GM18951 (cell line): ENCODE data around the gene ZNF467.

Experiments
- POLR2A ChIP-seq: IDR thresholded peaks from 4 replicates; pipeline ENCODE4 v1.6.1; 2011; ENCODE audit warnings: mild to moderate bottlenecking; ENCODE audit not compliant: insufficient read length, insufficient read depth; ENCODE audit errors: extremely low read depth
- in situ Hi-C: fragments of 300-500 bp; cut with MboI; formaldehyde crosslinking; loops from one replicate; pipeline ENCODE4 v1.12.0; 2022; ENCODE audit warnings: low sequenced_read_pairs, mixed read lengths, inconsistent platforms; ENCODE audit not compliant: unreplicated experiment

Gene ZNF467

GRCh38 chr7:149815121-149815520 lies 41.7 kb upstream of the ZNF467 start:
- no peak for TF ChIP-seq POLR2A
- in situ Hi-C loops, result no loop called here

GRCh38 chr7:149814494-149814893 lies 41.1 kb upstream of the ZNF467 start:
- in situ Hi-C loops, result no loop called here
- TF ChIP-seq POLR2A, result no peak

- in situ Hi-C loops, result no loop called here
- no peak for TF ChIP-seq POLR2A
Measured at GRCh38 chr7:149813254-149814035, 40.1 kb upstream of the ZNF467 start.

- in situ Hi-C loops, result no loop called here
Measured at GRCh38 chr7:149811831-149812490, 38.6 kb upstream of the ZNF467 start.

GRCh38 chr7:149811221-149811620 lies 37.8 kb upstream of the ZNF467 start:
- no peak for TF ChIP-seq POLR2A
- in situ Hi-C loops, result no loop called here

More at GRCh38 chr7:149811831-149812490, 38.6 kb upstream of the ZNF467 start:
- no peak for TF ChIP-seq POLR2A

GRCh38 chr7:149809215-149809614 lies 35.8 kb upstream of the ZNF467 start:
- no peak for TF ChIP-seq POLR2A
- in situ Hi-C loops, result no loop called here

GRCh38 chr7:149808311-149808710 lies 34.9 kb upstream of the ZNF467 start:
- TF ChIP-seq POLR2A, result no peak
- in situ Hi-C loops, result no loop called here

GRCh38 chr7:149806726-149807125 lies 33.3 kb upstream of the ZNF467 start:
- TF ChIP-seq POLR2A, result no peak
- in situ Hi-C loops, result no loop called here

GRCh38 chr7:149804106-149804505 lies 30.7 kb upstream of the ZNF467 start:
- no peak for TF ChIP-seq POLR2A

GRCh38 chr7:149803551-149804074 lies 30.2 kb upstream of the ZNF467 start:
- no peak for TF ChIP-seq POLR2A
- in situ Hi-C loops, result no loop called here

More at GRCh38 chr7:149804106-149804505, 30.7 kb upstream of the ZNF467 start:
- in situ Hi-C loops, result no loop called here

GRCh38 chr7:149802966-149803365 lies 29.6 kb upstream of the ZNF467 start:
- in situ Hi-C loops, result no loop called here

GRCh38 chr7:149801816-149802215 lies 28.4 kb upstream of the ZNF467 start:
- in situ Hi-C loops, result no loop called here

More at GRCh38 chr7:149802966-149803365, 29.6 kb upstream of the ZNF467 start:
- TF ChIP-seq POLR2A, result no peak

GRCh38 chr7:149801002-149801566 lies 27.7 kb upstream of the ZNF467 start:
- in situ Hi-C loops, result no loop called here
- no peak for TF ChIP-seq POLR2A

More at GRCh38 chr7:149801816-149802215, 28.4 kb upstream of the ZNF467 start:
- no peak for TF ChIP-seq POLR2A
